ENCODE data around the gene CCBE1. TPM values are rescaled to one million over a fixed set of nuclear protein-coding genes. Genes with fewer than 3 reads are reported as not detected.
"Not testable (repeated sequence)": the region's sequence is repeated elsewhere in the genome, so short reads cannot be mapped to it uniquely, and the experiment has no call there.

Gene CCBE1
- total RNA-seq, 1 experiment from 2014 or later = 28.9 TPM

GRCh38 chr18:59718108-59718463, 20.9 kb upstream of the CCBE1 start:
- no peak for TF ChIP-seq CTCF (IDR thresholded peaks at IDR 0.05; ENCODE audit: unreplicated experiment)
- Mint-ChIP-seq H3K4me1 (ENCODE audit: insufficient read depth, unreplicated experiment) (peaks cover 35% of the 10 kb centered on the region), H3K9me3 (ENCODE audit: unreplicated experiment) (no peaks in the 10 kb centered on the region), H3K27ac (ENCODE audit: low read depth, unreplicated experiment) (peak overlapping the region; percentile 68), H3K27me3 (ENCODE audit: insufficient read depth, unreplicated experiment) (no peaks in the 10 kb centered on the region), H3K4me3 (ENCODE audit: unreplicated experiment) (no peak overlapping the region), H3K36me3 (ENCODE audit: insufficient read depth, unreplicated experiment) (no peaks in the 10 kb centered on the region)
- BruUV-seq (replicated peaks) = no TSS peak
- CTCF ChIA-PET = interaction anchor here (1.4 kb wide), 1 partner anchor 258 kb away, joined by 3 read pairs; no protein-coding TSS in a partner anchor
- POLR2A ChIA-PET = interaction anchor here (0.8 kb wide), 1 partner anchor 21 kb away, joined by 3 read pairs; the partner anchor contains the start of gene CCBE1
- DNase-seq (ENCODE audit: unreplicated experiment) = peak; percentile 68
- intact Hi-C loops (cut with micrococcal nuclease) = loop anchor here (2.0 kb wide), 1 partner anchor 27 kb away; no protein-coding TSS in a partner anchor

GRCh38 chr18:59717291-59717690, 20.1 kb upstream of the CCBE1 start:
- TF ChIP-seq CTCF (IDR thresholded peaks at IDR 0.05; ENCODE audit: unreplicated experiment) = no peak
- DNase-seq (ENCODE audit: unreplicated experiment) = no peak
- ChIA-PET POLR2A (no interaction called here), CTCF (interaction anchor here (0.6 kb wide), 1 partner anchor 191 kb away, joined by 3 read pairs; no protein-coding TSS in a partner anchor)
- no peak overlapping the region for H3K4me3 Mint-ChIP-seq (ENCODE audit: unreplicated experiment)
- no TSS peak for BruUV-seq (replicated peaks)
- H3K36me3 Mint-ChIP-seq (ENCODE audit: insufficient read depth, unreplicated experiment) = no peaks in the 10 kb centered on the region
- no peaks in the 10 kb centered on the region for H3K9me3 Mint-ChIP-seq (ENCODE audit: unreplicated experiment)
- H3K27me3 Mint-ChIP-seq (ENCODE audit: insufficient read depth, unreplicated experiment) = no peaks in the 10 kb centered on the region
- peaks cover 35% of the 10 kb centered on the region for H3K4me1 Mint-ChIP-seq (ENCODE audit: insufficient read depth, unreplicated experiment)
- no peak overlapping the region for H3K27ac Mint-ChIP-seq (ENCODE audit: low read depth, unreplicated experiment)
- intact Hi-C loops (cut with micrococcal nuclease) = no loop called here

GRCh38 chr18:59715966-59716369, 18.7 kb upstream of the CCBE1 start:
- POLR2A ChIA-PET = interaction anchor here (0.7 to 1.0 kb wide), 3 partner anchors 10 to 28 kb away, joined by 4 read pairs; no protein-coding TSS in a partner anchor
- CTCF ChIA-PET = interaction anchor here (0.6 to 3.2 kb wide), 3 partner anchors 19 to 125 kb away, joined by 3 to 13 read pairs (median 4); partner anchors contain the start of gene CCBE1
- H3K27me3 Mint-ChIP-seq (ENCODE audit: insufficient read depth, unreplicated experiment) = no peaks in the 10 kb centered on the region
- peak overlapping the region; percentile 18 for H3K4me3 Mint-ChIP-seq (ENCODE audit: unreplicated experiment)
- no TSS peak for BruUV-seq (replicated peaks)
- peak overlapping the region; percentile 47 for H3K27ac Mint-ChIP-seq (ENCODE audit: low read depth, unreplicated experiment)
- peaks cover 35% of the 10 kb centered on the region for H3K4me1 Mint-ChIP-seq (ENCODE audit: insufficient read depth, unreplicated experiment)
- intact Hi-C loops (cut with micrococcal nuclease) = no loop called here
- TF ChIP-seq CTCF (IDR thresholded peaks at IDR 0.05; ENCODE audit: unreplicated experiment) = no peak
- H3K36me3 Mint-ChIP-seq (ENCODE audit: insufficient read depth, unreplicated experiment) = no peaks in the 10 kb centered on the region
- peak; percentile 89 for DNase-seq (ENCODE audit: unreplicated experiment)
- no peaks in the 10 kb centered on the region for H3K9me3 Mint-ChIP-seq (ENCODE audit: unreplicated experiment)

- no peak for DNase-seq (ENCODE audit: unreplicated experiment)
- no peaks in the 10 kb centered on the region for H3K9me3 Mint-ChIP-seq (ENCODE audit: unreplicated experiment)
- BruUV-seq (replicated peaks) = no TSS peak
- no peak for TF ChIP-seq CTCF (IDR thresholded peaks at IDR 0.05; ENCODE audit: unreplicated experiment)
- no peaks in the 10 kb centered on the region for H3K36me3 Mint-ChIP-seq (ENCODE audit: insufficient read depth, unreplicated experiment)
- intact Hi-C loops (cut with micrococcal nuclease) = no loop called here
- ChIA-PET POLR2A (interaction anchor here (1.0 kb wide), 1 partner anchor 28 kb away, joined by 4 read pairs; no protein-coding TSS in a partner anchor), CTCF (interaction anchor here (0.7 to 3.2 kb wide), 2 partner anchors 16 to 18 kb away, joined by 4 to 13 read pairs; partner anchors contain the start of gene CCBE1)
- H3K27me3 Mint-ChIP-seq (ENCODE audit: insufficient read depth, unreplicated experiment) = no peaks in the 10 kb centered on the region
- peaks cover 35% of the 10 kb centered on the region for H3K4me1 Mint-ChIP-seq (ENCODE audit: insufficient read depth, unreplicated experiment)
- H3K4me3 Mint-ChIP-seq (ENCODE audit: unreplicated experiment) = no peak overlapping the region
- peak overlapping the region; percentile 47 for H3K27ac Mint-ChIP-seq (ENCODE audit: low read depth, unreplicated experiment)
These were observed 18.2 kb upstream of the CCBE1 start for GRCh38 chr18:59715445-59715844.

GRCh38 chr18:59714096-59714495, 16.9 kb upstream of the CCBE1 start:
- H3K36me3 Mint-ChIP-seq (ENCODE audit: insufficient read depth, unreplicated experiment); H3K27ac Mint-ChIP-seq (ENCODE audit: low read depth, unreplicated experiment); H3K9me3 Mint-ChIP-seq (ENCODE audit: unreplicated experiment); H3K4me3 Mint-ChIP-seq (ENCODE audit: unreplicated experiment); DNase-seq (ENCODE audit: unreplicated experiment); H3K27me3 Mint-ChIP-seq (ENCODE audit: insufficient read depth, unreplicated experiment); BruUV-seq (replicated peaks); intact Hi-C loops (cut with micrococcal nuclease): not testable (repeated sequence)
- H3K4me1 Mint-ChIP-seq (ENCODE audit: insufficient read depth, unreplicated experiment) = peaks cover 29% of the 10 kb centered on the region
- CTCF ChIA-PET = interaction anchor here (1.1 to 3.2 kb wide), 2 partner anchors 10 to 17 kb away, joined by 3 to 13 read pairs; partner anchors contain the start of gene CCBE1
- POLR2A ChIA-PET = interaction anchor here (0.6 to 1.8 kb wide), 2 partner anchors 14 kb away, joined by 3 to 4 read pairs; no protein-coding TSS in a partner anchor
